GM12878 (cell line): Measurements from ENCODE around the gene S100B. TPM values are rescaled to one million over a fixed set of nuclear protein-coding genes. Genes with fewer than 3 reads are reported as not detected.
A peak's percentile ranks its signal among the peaks of the same experiment; 100 is the strongest.

ENCODE experiments used
- ATAC-seq: fragments of 200-7000 bp; cut with Tn5 transposase; 3 replicates; pipeline ENCODE4 v1.9.1; 2020; ENCODE audit warnings: mild to moderate bottlenecking, moderate library complexity
- BruUV-seq: library from RNA; stranded (reverse); fragments of 400-500 nt; replicated peaks from 2 replicates; lab custom pipeline; 2021; lab: Mats Ljungman, UMichigan
- CTCF ChIA-PET: fragments of 300-600 bp; sonication (Branson Sonifier 250); formaldehyde crosslinking; extraction: SDS; loops from one replicate; lab custom pipeline; 2021; ENCODE audit warnings: inconsistent platforms; lab: Yijun Ruan, JAX
- POLR2A ChIA-PET: fragments of 350-600 bp; formaldehyde crosslinking; extraction: SDS; loops from one replicate; lab custom pipeline; 2021; ENCODE audit warnings: inconsistent platforms; lab: Charles Lee
- RAD21 ChIA-PET: fragments of 300-600 bp; sonication (Branson Sonifier 250); formaldehyde crosslinking; loops from one replicate; lab custom pipeline; 2023; ENCODE audit warnings: antibody characterized with exemption; ENCODE audit not compliant: unreplicated experiment; lab: Charles Lee
- SMC1A ChIA-PET: fragments of 300-600 bp; sonication (Branson Sonifier 250); formaldehyde crosslinking; loops from one replicate; lab custom pipeline; 2023; ENCODE audit not compliant: unreplicated experiment, uncharacterized antibody; lab: Charles Lee
- DNase-seq: peaks from one replicate; pipeline ENCODE4 v3.0.0-alpha.2; 2011; ENCODE audit warnings: low read depth, low spot score
- FAIRE-seq: peaks from 3 replicates; lab custom pipeline; 2011; peaks lifted over from hg19 to GRCh38; lab: Jason Lieb, UNC
- H2AFZ ChIP-seq: 2 replicates; pipeline ENCODE4 v1.6.0; 2011; ENCODE audit warnings: low read depth, low read length, control low read depth; ENCODE audit not compliant: control insufficient read depth
- H3K27ac ChIP-seq: 2 replicates; pipeline ENCODE4 v1.5.1; 2011; ENCODE audit warnings: control low read depth; ENCODE audit not compliant: control insufficient read depth, insufficient read depth
- H3K27me3 ChIP-seq, 2 experiments: replicated peaks in 1 of 2; 2 replicates each; pipeline versions ENCODE4 v1.6.0 to v1.6.1; 2011; ENCODE audit warnings: low read length in 1 of 2; ENCODE audit not compliant: control insufficient read depth in 2 of 2, insufficient read depth in 2 of 2
- H3K36me3 ChIP-seq, 2 experiments: 2 replicates each; pipeline ENCODE4 v1.5.1; 2011; ENCODE audit warnings: low read length in 1 of 2; ENCODE audit not compliant: control insufficient read depth in 2 of 2, insufficient read depth in 2 of 2
- H3K4me1 ChIP-seq: 2 replicates; pipeline ENCODE4 v1.6.1; 2011; ENCODE audit warnings: mild to moderate bottlenecking, low read length, moderate library complexity, mixed read lengths; ENCODE audit not compliant: control insufficient read depth, insufficient read depth
- H3K4me2 ChIP-seq: 2 replicates; pipeline ENCODE4 v1.6.0; 2011; ENCODE audit warnings: control low read depth; ENCODE audit not compliant: control insufficient read depth, insufficient read depth
- H3K4me3 ChIP-seq: fragments of 200-600 bp; sonication (generic); 2 replicates; pipeline ENCODE4 v1.5.1; 2016
- H3K79me2 ChIP-seq: 2 replicates; pipeline ENCODE4 v1.6.0; 2011; ENCODE audit warnings: low read length; ENCODE audit not compliant: control insufficient read depth, insufficient read depth
- H3K9ac ChIP-seq: 2 replicates; pipeline ENCODE4 v1.8.0; 2011; ENCODE audit warnings: low read length, control low read depth, mixed read lengths; ENCODE audit not compliant: control insufficient read depth, insufficient read depth
- H3K9me3 ChIP-seq: replicated peaks from 3 replicates; pipeline ENCODE4 v1.5.1; 2011; ENCODE audit warnings: mild to moderate bottlenecking, low read length; ENCODE audit not compliant: control insufficient read depth, insufficient read depth
- H4K20me1 ChIP-seq: 2 replicates; pipeline ENCODE4 v1.6.0; 2011; ENCODE audit not compliant: control insufficient read depth, insufficient read depth
- CBX3 ChIP-seq: fragments of 200-600 bp; sonication (generic); IDR thresholded peaks from 2 replicates; pipeline ENCODE4 v1.6.1; 2016; ENCODE audit warnings: low read depth, borderline replicate concordance
- EED ChIP-seq: sonication (generic); IDR thresholded peaks from 2 replicates; pipeline ENCODE4 v1.6.1; 2016; ENCODE audit warnings: antibody characterized with exemption, low read depth
- ESRRA ChIP-seq: IDR thresholded peaks from 2 replicates; pipeline ENCODE4 v1.6.1; 2012; ENCODE audit warnings: mild to moderate bottlenecking, low read length, improper control_type of control experiment
- IKZF1 ChIP-seq: fragments of 450-650 bp; conservative IDR thresholded peaks from 2 replicates; pipeline ENCODE4 v1.6.1; 2017; ENCODE audit warnings: antibody characterized with exemption, mild to moderate bottlenecking
- IKZF2 ChIP-seq, 2 experiments: fragments of 450-650 bp; IDR thresholded peaks; 2 replicates each; pipeline ENCODE4 v1.6.1; 2017; ENCODE audit warnings: mild to moderate bottlenecking in 2 of 2, moderate library complexity in 2 of 2
- IRF4 ChIP-seq: IDR thresholded peaks from 2 replicates; pipeline ENCODE4 v1.6.1; 2011; ENCODE audit warnings: low read depth, low read length
- LARP7 ChIP-seq: fragments of 450-650 bp; IDR thresholded peaks from 2 replicates; pipeline ENCODE4 v1.6.1; 2017; ENCODE audit warnings: mild to moderate bottlenecking
- NFYB ChIP-seq: IDR thresholded peaks from 2 replicates; pipeline ENCODE4 v1.6.1; 2011; ENCODE audit warnings: low read depth, mild to moderate bottlenecking, low read length, improper control_type of control experiment, moderate library complexity; ENCODE audit not compliant: insufficient read depth
- PAX5 ChIP-seq: IDR thresholded peaks from 2 replicates; pipeline ENCODE4 v1.6.1; 2011; ENCODE audit warnings: low read depth, low read length, borderline replicate concordance
- POLR2AphosphoS5 ChIP-seq: IDR thresholded peaks from 2 replicates; pipeline ENCODE4 v1.6.1; 2011; ENCODE audit warnings: mild to moderate bottlenecking, low read length, inconsistent platforms
- RUNX3 ChIP-seq: IDR thresholded peaks from 2 replicates; pipeline ENCODE4 v1.6.1; 2012; ENCODE audit warnings: low read length, inconsistent platforms
- SMAD1 ChIP-seq: fragments of 450-650 bp; IDR thresholded peaks from 2 replicates; pipeline ENCODE4 v1.6.1; 2018; ENCODE audit warnings: mild to moderate bottlenecking, low read depth; ENCODE audit not compliant: partially characterized antibody
- SPI1 ChIP-seq: IDR thresholded peaks from 2 replicates; pipeline ENCODE4 v1.6.1; 2011; ENCODE audit warnings: low read depth, mild to moderate bottlenecking, low read length, moderate library complexity, borderline replicate concordance; ENCODE audit not compliant: insufficient read depth
- STAT1 ChIP-seq: fragments of 450-650 bp; conservative IDR thresholded peaks from 2 replicates; pipeline ENCODE4 v1.6.1; 2014; ENCODE audit warnings: antibody characterized with exemption, mild to moderate bottlenecking
- STAT3 ChIP-seq: IDR thresholded peaks from 2 replicates; pipeline ENCODE4 v1.6.1; 2011; ENCODE audit warnings: low read depth, low read length, improper control_type of control experiment
- WGBS: methylation state at CpG from one replicate; pipeline ENCODE4 v1.1.6; 2016; ENCODE audit warnings: low lambda C conversion rate; ENCODE audit not compliant: insufficient replicate concordance, insufficient coverage; ENCODE audit errors: missing lambda C conversion rate; 5-methylcytosine and 5-hydroxymethylcytosine counted together
- in situ Hi-C: fragments of 300-500 bp; cut with MboI; formaldehyde crosslinking; loops from 9 replicates; pipeline ENCODE4 v1.14.3; 2018; ENCODE audit warnings: mixed read lengths
- intact Hi-C: fragments of 100-400 bp; cut with micrococcal nuclease; formaldehyde crosslinking; loops from one replicate; pipeline ENCODE4 v1.14.2; 2022; ENCODE audit not compliant: unreplicated experiment
- polyA plus RNA-seq, 11 experiments: library from polyadenylated mRNA; depleted of rRNA in 4 of 11; unstranded in 6 of 11; stranded (reverse) in 5 of 11; fragments of >200 nt; fragmentation: Nextera tagmentation in 4 of 11; fragmentation: Illumina TruSeq in 1 of 11; extraction: Ambion mirVana in 4 of 11; extraction: Trizol in 1 of 11; gene quantifications; 1 replicate in 1 of 11; 2 replicates in 10 of 11; pipeline versions ENCODE4 v1.2.1 to v1.2.3, GENCODE V29; 2011 to 2016; ENCODE audit warnings: inconsistent platforms in 2 of 11, missing spikeins in 2 of 11, low read depth in 1 of 11
- total RNA-seq, 4 experiments: library from RNA; depleted of rRNA in 3 of 4; stranded (reverse); fragments of >200 nt in 3 of 4; fragmentation: Illumina TruSeq in 1 of 4; extraction: Trizol in 1 of 4; gene quantifications; 2 replicates each; pipeline versions ENCODE4 v1.2.1 to v1.2.3, GENCODE V29; 2013 to 2021

The S100B gene
- total and polyA plus RNA-seq, 10 of the 15 experiments (the other 5 are each of a cell fraction or from before 2014, with no cell fraction given): 0.11 to 0.22 TPM; not detected in 8

GRCh38 chr21:46606427-46606813 is 1.5 kb upstream of the S100B start:
- ChIA-PET CTCF (no interaction called here), RAD21 (no interaction called here), POLR2A (interaction anchor here (1.1 to 1.2 kb wide), 2 partner anchors 13 to 86 kb away, joined by 3 read pairs; no protein-coding TSS in a partner anchor), SMC1A (no interaction called here)
- DNase-seq (no peak), ATAC-seq (no peak), FAIRE-seq (no peak)
- WGBS: 45% methylated on average over 7 of the region's 7 CpGs
- no TSS peak for BruUV-seq
- no peak overlapping the region for H3K4me3 ChIP-seq
- peak overlapping the region; percentile 42 for H2AFZ ChIP-seq
- TF ChIP-seq STAT3: no peak
- no peak for TF ChIP-seq ESRRA
- TF ChIP-seq LARP7: no peak
- 0 out of 2 replicates have a peak, but pooled peaks have one; percentile 34 for TF ChIP-seq EED
- no peak for TF ChIP-seq SMAD1
- in situ Hi-C loops: no loop called here
- H3K9ac ChIP-seq: peak overlapping the region; percentile 29; the same call in 1 of the 2 replicates
- peak overlapping the region; percentile 52 for H3K4me2 ChIP-seq
- H3K27me3 ChIP-seq: no peaks in the 10 kb centered on the region
- H3K4me1 ChIP-seq: peaks cover 49% of the 10 kb centered on the region
- peak overlapping the region; percentile 21 for H3K27ac ChIP-seq
- H4K20me1 ChIP-seq: no peaks in the 10 kb centered on the region
- no peaks in the 10 kb centered on the region; the same call in 2 of the 3 replicates for H3K9me3 ChIP-seq
- no peaks in the 10 kb centered on the region for H3K36me3 ChIP-seq
- intact Hi-C loops: no loop called here
- no peaks in the 10 kb centered on the region for H3K79me2 ChIP-seq

DNA sequence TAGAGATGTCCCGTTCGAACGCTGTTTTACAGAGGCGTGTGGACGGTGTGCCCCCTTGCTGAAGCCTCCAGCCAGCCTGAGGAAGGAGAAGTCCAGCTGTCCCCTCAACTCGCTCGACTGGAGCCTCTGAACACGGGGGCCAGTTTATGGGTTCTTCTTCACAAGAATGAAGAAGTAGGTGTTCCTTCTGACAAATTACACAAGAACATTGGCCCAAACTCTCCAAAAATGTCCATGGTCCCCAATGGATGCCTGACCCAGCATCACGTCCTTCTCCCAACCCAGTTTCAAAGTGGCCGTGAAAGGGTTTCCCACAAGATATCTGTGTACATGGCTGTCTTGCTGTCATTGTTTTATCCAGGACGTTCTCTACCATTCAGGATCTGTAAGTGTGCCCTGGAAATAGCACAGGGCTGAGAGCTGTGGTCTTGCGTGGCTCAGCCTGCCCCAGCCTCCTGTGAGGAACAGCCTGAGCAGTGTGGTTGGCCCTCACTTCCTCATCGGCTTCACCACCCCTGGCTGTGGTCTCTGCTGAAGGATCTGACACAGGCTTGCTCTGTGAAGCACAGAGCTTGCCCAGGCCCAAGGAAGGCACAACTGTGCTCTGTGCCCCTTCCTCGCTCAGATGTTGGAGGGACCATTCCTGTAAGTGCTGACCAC is 1.0 kb upstream of the S100B start:
- WGBS: 72% methylated on average over 14 of the region's 14 CpGs
- intact Hi-C loops: no loop called here
- peak; percentile 32 for DNase-seq
- CTCF ChIA-PET: no interaction called here
- H3K4me2 ChIP-seq: peak overlapping the region; percentile 52
- peak overlapping the region; percentile 21 for H3K27ac ChIP-seq
- RAD21 ChIA-PET: no interaction called here
- peak overlapping the region; percentile 29; the same call in 1 of the 2 replicates for H3K9ac ChIP-seq
- H3K36me3 ChIP-seq: no peaks in the 10 kb centered on the region
- no peaks in the 10 kb centered on the region for H3K79me2 ChIP-seq
- TF ChIP-seq NFYB (no peak), POLR2AphosphoS5 (no peak), PAX5 (0 out of 2 replicates have a peak, but pooled peaks have one; percentile 17), SPI1 (peak; percentile 88), EED (0 out of 2 replicates have a peak, but pooled peaks have one; percentile 54), STAT1 (no peak), IKZF2 (IDR thresholded peaks at IDR 0.05) (peak in 1 of 2 experiments; percentile 23; a peak in 1 of 4 replicates), RUNX3 (peak; percentile 78), STAT3 (no peak), IRF4 (0 out of 2 replicates have a peak, but pooled peaks have one; percentile 17), CBX3 (no peak), IKZF1 (peak; percentile 28; the same call in 1 of the 2 replicates)
- no TSS peak for BruUV-seq
- SMC1A ChIA-PET: interaction anchor here (1.4 kb wide), 1 partner anchor 15 kb away, joined by 3 read pairs; no protein-coding TSS in a partner anchor
- H3K4me3 ChIP-seq: no peak overlapping the region
- FAIRE-seq: peak; percentile 69
- peaks cover 49% of the 10 kb centered on the region for H3K4me1 ChIP-seq
- peak; percentile 69 for ATAC-seq
- H3K9me3 ChIP-seq: no peaks in the 10 kb centered on the region; the same call in 2 of the 3 replicates
- peak overlapping the region; percentile 42 for H2AFZ ChIP-seq
- no peaks in the 10 kb centered on the region for H3K27me3 ChIP-seq
- H4K20me1 ChIP-seq: no peaks in the 10 kb centered on the region
- POLR2A ChIA-PET: interaction anchor here (1.1 to 1.2 kb wide), 2 partner anchors 14 to 86 kb away, joined by 3 read pairs; no protein-coding TSS in a partner anchor
- in situ Hi-C loops: no loop called here
